GM18951 (cell line): ENCODE results near the gene ABHD16A.

Experiments
- POLR2A ChIP-seq: IDR thresholded peaks from 4 replicates; pipeline ENCODE4 v1.6.1; 2011; ENCODE audit warnings: mild to moderate bottlenecking; ENCODE audit not compliant: insufficient read length, insufficient read depth; ENCODE audit errors: extremely low read depth
- in situ Hi-C: fragments of 300-500 bp; cut with MboI; formaldehyde crosslinking; loops from one replicate; pipeline ENCODE4 v1.12.0; 2022; ENCODE audit warnings: low sequenced_read_pairs, mixed read lengths, inconsistent platforms; ENCODE audit not compliant: unreplicated experiment

The ABHD16A gene

DNA sequence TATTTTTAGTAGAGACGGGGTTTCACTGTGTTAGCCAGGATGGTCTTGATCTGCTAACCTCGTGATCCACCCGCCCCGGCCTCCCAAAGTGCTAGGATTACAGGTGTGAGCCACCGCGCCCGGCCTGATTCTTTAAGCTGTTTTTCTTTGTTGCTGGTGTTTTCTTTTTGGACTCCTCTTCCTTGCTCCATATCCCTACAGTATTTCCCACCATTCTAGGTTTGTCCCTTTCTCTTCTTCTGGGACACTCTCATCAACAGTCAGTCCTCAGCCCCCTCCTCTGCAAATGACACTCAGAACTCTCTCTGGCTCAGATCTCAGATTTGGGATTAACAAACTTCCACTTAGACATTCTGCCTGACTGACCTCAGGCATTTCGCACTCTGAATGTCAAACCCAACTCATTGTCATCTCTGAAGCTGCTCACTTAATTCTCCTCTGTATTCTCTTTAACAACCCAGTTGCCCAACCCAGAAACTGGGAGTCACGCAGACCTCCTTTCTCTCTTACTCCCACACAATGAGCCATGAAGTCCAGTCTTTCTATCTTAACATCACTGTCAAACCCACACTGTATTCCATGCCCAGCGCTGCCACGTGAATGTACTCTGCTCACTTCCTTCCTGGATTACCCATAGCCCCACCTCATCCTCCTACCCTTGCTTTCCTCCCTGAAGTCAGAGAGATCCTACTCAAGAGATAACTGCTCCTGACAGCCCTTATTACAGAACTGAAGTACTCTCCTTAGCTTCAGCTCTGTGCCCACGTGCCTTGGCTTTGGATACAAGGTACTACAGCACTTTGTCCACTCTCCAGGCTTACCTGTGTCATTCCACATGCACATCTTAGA is 22.6 kb upstream of the ABHD16A start:
- in situ Hi-C loops = no loop called here
- no peak for TF ChIP-seq POLR2A

DNA sequence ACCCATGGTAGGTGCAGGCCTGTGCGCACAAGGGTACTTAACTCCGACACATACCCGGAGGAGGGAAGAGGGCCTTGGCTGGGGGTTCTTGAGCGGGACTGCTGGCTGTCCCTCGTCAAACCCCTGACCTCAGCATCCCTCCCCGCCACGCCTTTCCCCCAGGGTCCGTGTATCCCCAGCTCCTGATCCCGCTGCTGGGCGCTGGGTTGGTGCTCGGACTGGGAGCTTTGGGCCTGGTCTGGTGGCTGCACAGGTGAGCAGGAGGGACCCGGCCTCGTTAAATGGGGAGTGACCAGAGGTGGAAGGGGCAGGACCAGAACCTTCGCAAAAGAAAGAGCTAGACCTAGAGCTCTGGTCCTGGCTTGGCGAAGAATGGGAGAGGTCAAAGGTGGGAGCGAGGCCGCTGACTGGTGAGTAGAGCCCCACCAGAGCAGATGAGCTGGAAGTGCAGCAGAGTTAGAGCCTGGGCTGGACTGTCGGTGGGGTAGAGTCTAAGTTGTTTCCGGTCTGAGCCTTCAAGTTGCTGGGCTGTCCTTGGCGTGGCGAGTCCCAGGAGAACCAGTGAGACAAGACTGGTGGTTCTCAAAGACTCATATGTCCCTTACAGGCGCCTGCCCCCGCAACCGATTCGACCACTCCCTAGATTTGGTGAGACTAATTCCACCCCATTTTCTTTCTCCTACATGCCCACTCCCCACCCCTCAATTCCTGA is 21.0 kb upstream of the ABHD16A start:
- no peak for TF ChIP-seq POLR2A
- in situ Hi-C loops = no loop called here

DNA sequence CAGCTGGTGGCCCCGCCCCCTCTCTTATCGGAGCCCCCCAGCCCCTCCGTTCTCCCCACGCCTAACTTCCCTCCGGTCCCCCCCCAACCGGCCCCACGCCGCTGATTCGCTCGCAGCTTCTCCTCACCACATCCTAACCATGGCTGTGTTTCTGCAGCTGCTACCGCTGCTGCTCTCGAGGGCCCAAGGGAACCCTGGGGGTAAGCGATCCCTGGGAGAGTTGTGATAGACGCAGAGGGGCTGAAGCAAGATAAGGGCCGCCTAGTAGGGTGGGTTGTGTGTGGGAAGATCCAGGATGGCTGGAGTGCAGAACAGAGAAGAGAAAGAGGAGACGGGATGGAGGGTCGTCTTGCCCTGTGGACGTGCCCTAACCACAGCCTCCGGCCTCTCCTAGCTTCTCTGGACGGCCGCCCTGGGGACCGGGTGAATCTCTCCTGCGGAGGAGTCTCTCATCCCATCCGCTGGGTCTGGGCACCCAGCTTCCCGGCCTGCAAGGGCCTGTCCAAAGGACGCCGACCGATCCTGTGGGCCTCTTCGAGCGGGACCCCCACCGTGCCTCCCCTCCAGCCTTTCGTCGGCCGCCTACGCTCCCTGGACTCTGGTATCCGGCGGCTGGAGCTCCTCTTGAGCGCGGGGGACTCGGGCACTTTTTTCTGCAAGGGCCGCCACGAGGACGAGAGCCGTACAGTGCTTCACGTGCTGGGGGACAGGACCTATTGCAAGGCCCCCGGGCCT is 20.3 kb upstream of the ABHD16A start, which contains the start of gene MPIG6B:
Gene MPIG6B, plus strand, starts transcription at position 129 of the 735 bp plus-strand sequence. Its CDS starts 11 bp downstream, at position 140.
- no peak for TF ChIP-seq POLR2A
- in situ Hi-C loops = no loop called here

DNA sequence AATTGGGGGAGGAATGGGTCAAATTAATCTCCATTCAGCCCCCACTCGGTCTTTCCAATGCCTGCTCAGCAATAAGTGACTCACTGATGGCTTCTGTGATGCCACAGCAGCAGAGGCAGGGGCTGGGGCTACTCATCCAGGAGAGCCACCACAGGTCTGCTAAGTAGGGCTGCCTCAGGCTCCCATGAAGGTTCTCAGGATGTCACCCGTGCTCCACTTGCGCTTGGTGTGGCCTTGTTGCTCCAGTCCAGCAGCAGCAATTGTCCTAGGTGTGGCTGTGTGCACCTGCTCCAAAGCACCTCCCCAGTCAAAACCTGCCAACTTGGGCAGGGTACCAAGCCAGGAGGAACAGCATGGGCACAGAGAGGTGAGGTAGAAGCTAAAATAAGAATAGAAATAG is 19.0 kb upstream of the ABHD16A start:
- TF ChIP-seq POLR2A = no peak
- in situ Hi-C loops = no loop called here

DNA sequence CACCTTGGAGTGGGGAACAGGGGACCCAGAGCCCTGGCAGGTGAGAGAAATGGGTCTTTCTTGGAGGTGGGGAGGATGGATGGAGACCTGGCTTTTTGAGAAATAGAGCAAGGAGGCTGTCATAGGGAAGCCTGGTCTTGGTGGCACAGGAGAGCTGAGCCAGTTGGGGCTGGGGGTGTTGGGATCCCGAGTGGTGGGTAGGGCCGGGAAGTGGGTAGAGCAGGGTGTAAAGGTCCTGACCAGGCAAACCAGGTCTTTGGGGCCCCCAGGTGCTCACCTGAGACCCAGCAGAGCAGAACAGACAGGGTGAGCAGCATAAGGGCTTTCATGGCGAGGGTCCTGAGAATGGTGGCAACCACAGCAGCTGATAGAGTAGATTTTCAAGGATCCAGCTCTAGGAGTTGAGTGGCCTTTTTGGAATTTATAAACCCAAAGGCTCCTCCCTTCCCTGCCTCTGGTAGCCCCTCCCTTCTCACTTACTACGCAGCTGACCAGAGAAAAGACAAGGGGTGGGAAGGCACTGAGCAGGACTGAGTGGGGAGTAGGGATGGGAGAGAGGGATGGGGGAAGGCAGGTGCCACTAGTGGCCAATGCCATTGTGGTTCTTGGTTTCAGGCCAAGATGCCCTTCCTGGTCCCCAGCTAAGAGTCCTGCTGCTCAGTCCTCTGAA is 18.4 kb upstream of the ABHD16A start, which contains the start of gene LY6G6C:
Gene LY6G6C, minus strand, starts transcription at position 396 of the 670 bp plus-strand sequence. Its CDS starts 67 bp downstream, at position 329.
- in situ Hi-C loops = no loop called here
- no peak for TF ChIP-seq POLR2A

DNA sequence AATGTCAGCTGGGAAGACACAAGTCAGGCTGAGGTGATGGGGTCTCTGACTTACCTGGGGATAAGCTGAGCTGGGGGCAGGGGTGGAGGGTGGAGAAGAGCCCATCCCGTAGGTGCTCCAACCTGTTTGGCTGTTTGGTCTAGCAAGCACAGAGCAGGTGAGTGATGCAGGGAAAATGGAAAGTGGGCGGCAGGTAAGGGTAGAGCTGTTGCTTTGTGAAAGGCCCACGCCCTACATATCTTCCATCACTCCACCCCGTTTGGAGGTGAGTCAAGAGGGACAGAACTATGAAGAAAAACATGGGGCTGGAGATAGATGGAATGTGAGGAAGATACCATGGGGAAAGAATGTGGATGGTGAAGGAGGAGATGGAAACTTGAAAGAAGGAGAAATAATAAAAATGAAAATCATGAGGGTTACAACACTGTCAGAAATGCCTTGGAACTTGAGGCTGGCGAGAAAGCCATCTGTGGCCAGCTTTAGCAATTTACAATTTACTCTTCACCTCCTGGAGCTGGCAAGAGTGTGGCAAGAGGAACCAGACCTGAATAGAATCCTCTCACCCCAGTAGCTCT is 17.2 kb upstream of the ABHD16A start:
- in situ Hi-C loops = no loop called here
- TF ChIP-seq POLR2A = no peak

DNA sequence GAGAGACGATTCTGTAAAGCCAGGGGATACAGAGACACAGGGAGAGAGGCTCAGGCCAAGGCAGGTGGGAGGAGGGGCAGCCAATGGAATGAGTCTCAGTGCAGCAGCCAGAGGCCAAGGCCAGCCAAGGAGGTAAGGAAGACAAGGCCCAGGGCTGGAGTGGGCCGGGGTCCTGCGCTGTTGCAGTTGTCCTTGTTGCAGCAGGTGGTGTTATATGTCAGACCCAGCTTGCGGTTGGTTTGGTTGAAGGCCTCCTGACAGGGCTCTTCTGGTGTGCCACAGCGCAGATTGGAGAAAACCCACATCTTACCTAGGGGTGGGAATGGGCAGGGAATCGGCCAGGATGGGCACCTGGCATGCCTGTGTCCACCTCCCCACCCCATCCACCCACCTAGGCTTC is 15.9 kb upstream of the ABHD16A start:
- in situ Hi-C loops = no loop called here
- TF ChIP-seq POLR2A = no peak

DNA sequence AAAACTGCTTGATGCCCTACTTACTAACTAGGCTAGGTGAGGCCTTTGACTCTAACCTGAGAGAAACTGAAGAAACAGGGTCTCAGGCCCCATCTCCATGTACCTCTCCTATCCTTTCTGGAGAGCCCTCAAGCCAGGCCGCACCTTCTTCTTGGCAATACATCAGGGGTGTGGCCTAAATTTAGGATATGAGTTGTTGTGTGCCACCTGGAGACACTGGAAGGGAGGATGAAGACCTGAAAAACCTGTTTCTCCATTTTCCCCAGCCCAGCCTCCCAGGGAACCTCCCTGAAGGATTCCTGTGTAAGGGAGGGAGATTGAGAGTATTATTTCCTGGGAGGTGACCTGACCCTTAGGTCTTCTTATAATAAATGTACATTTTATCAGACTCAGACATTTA is 15.1 kb upstream of the ABHD16A start:
- in situ Hi-C loops = no loop called here
- no peak for TF ChIP-seq POLR2A

DNA sequence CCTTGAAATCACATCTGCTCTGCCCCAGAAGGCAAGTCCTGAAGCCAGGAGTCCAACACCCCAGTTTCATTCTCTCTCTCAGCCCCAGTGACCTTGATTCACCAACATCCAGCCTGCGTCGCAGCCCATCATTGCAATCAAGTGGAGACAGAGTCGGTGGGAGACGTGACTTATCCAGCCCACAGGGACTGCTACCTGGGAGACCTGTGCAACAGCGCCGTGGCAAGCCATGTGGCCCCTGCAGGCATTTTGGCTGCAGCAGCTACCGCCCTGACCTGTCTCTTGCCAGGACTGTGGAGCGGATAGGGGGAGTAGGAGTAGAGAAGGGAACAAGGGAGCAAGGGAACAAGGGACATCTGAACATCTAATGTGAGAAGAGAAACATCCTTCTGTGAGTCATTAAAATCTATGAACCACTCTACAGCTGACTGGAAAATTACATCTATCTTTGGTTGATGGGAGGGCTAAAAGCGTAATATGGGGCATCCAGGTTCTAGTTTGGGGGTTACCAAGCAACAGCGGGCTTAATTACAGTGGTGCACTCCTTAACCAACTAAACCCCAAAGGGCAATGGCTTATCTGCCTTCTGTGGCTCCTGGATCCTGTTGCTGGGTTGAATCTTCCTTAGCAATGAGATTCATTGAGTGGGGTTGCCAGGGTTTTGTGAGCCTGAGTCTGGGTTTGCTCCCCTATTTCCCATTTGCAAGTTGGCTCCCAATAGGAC is 14.5 kb upstream of the ABHD16A start:
- in situ Hi-C loops = no loop called here
- no peak for TF ChIP-seq POLR2A

DNA sequence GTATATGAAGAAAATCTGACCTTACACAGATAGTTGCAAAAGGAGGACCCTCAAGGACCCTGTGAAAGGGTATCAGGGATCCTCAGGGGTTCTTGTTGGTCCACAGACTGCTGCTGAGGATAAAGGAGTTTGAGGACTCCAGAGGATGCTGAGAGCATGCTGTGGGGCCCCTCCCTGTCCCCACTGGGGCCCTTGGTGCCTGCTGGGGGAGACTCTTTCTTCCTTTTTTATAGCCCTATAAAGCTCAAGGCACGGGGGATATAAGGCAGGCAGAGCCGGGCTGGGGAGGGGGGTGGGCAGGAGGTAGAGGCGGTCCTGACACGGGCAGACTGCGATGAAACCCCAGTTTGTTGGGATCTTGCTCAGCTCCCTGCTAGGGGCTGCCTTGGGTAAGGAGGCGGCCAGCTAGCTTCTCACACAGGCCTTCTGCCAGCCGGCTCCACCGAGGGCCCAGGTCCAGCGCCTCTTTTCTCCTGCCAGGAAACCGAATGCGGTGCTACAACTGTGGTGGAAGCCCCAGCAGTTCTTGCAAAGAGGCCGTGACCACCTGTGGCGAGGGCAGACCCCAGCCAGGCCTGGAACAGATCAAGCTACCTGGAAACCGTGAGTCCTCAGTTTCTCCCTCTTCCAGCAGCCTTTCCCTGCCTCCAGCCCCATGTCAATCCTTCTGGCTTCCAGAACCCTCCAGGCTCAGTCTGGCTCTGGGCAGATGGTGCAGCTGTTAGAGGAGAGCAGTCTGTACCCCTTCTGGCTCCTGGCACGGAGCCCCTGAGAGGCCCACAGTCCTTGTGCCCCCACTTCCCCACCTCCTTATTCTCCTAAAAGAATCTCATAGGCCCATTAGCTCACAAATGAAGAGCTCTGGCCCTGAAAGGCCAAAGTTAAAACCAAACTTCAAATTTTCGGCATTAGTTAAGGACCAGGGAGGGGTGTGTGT is 12.2 kb upstream of the ABHD16A start, which contains the start of gene LY6G6D:
Gene LY6G6D, plus strand, starts transcription at position 327 of the 937 bp plus-strand sequence. Its CDS starts 8 bp downstream, at position 335.
- no peak for TF ChIP-seq POLR2A
- in situ Hi-C loops = no loop called here
